GM18868 (cell line): ENCODE results near the gene SDK2.

Source experiments
- ATAC-seq: cut with Tn5 transposase; IDR thresholded peaks from one replicate; pipeline ENCODE4 v1.9.1; 2021; ENCODE audit warnings: mild to moderate bottlenecking, moderate library complexity; ENCODE audit not compliant: unreplicated experiment

SDK2 gene

GRCh38 chr17:73634629-73635028 lies 9.6 kb downstream of the SDK2 start:
- ATAC-seq: no peak

- ATAC-seq: no peak
These were observed 10.5 kb downstream of the SDK2 start for GRCh38 chr17:73633736-73634135.

DNA sequence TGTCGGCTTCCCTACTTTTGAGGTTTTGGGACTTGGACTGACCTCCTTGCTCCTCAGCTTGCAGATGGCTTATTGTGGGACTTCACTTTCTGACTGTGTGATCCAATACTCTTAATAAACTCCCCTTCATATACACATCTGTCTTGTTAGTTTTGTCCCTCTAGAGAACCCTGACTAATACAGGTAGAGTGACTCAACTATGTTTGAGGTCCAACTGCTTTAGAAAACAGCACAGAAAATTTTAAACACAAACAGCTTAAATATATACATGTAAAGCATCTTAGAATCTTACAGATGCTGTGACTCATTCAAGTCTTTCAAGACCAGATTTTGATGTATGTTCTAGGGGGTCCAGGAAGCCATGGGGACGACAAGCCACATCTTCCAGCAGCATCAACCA lies 11.7 kb downstream of the SDK2 start:
- no peak for ATAC-seq

- ATAC-seq: no peak
These were observed 13.2 kb downstream of the SDK2 start for GRCh38 chr17:73630965-73631595.

DNA sequence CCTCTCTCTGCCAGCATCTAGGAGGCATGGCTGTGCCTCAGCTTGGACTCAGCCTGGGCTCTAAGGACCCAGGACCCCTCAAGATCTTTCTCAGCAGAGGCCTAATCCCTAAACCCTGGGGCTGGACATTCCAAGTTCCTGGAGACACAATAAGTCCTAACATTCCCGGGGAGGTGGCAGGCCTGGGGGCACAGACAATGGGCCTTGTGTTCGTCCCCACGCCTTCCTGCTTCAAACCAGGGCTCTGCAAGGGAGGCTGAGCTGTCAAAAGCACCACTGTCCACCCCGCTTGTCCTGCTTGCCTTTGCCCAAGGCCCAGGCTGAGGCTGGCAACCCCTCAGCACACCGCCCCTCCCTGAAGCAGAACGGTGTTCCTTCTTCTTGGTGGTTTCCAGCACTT lies 13.7 kb downstream of the SDK2 start:
- ATAC-seq: no peak

- ATAC-seq: no peak
These were observed 15.3 kb downstream of the SDK2 start for GRCh38 chr17:73628642-73629552.

DNA sequence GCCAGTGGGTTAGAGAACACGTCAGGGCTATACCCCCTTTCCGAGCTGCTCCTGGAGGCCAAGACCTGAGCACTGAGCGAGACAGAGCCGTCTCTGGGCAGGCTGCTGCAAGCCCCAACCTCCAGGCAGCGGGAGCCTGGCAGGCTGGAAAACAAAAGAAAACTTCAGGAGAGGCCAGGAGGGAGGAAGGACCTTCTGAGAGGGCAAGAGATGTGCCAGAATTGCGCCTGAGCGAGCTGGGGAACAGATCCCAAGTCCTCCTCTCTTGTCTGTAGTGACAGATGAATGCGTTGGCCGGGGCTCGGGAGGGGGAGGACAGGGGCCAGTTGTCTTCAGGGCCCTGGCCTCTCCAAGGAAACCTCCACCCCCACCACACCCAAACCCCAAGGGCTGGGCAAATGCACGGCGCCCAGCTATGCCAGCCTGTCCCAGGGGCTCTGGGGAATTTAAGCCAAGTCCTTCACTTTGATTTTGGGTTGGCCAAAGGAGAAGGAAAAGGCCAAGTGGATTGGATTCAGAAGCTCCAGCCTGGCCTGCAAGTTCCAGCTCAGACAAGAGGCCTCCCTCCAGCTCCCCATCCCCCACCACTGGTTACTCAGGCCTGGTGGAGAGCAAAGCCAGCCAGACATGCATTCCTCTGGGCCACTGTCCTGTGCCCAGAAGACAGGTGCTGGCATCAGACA lies 18.1 kb downstream of the SDK2 start:
- no peak for ATAC-seq

GRCh38 chr17:73625006-73625405 lies 19.2 kb downstream of the SDK2 start:
- no peak for ATAC-seq

DNA sequence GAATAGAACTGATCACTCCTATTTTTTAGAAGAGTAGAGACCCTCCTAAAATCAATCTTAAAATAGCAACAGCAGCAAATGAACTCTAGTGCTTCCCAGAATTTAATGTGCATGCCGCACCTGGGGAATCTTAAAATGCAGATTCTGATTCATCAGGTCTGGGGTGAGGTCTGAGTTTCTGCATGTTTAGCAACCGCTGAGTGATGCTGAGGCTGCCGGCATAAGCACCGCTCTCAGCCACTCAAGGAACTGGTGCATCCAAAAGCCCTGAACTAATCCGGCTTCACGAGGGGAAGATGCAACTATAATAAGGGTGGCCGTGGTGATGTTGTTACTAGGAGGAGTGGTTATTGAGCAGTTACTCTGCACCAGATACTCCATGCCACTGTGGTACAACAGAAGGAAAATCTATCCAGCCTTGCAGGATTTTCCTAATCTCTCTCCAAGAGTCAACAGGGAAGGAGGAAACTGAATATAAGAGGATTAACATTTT lies 19.7 kb downstream of the SDK2 start:
- ATAC-seq: no peak

- no peak for ATAC-seq
These were observed 20.4 kb downstream of the SDK2 start for GRCh38 chr17:73623818-73624217.

- no peak for ATAC-seq
These were observed 21.0 kb downstream of the SDK2 start for GRCh38 chr17:73623247-73623646.

GRCh38 chr17:73622381-73622780 lies 21.9 kb downstream of the SDK2 start:
- no peak for ATAC-seq

DNA sequence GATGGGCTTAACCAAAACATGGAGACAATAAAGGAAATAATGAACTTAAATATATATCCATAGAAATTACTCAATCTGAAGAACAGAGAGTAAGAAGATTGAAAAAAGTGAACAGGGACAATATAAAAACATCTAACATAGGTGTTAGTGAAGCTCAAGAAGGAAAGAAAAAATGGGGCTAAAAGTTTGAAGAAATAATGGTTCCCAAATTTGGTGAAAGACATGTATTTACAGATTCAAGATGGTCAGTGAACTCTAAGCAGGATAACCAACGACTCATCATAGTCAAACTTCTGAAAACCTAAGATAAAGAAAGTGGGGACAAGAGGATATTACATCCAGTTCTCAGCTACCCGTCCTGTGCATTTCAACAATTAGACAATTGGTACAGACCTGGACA lies 22.6 kb downstream of the SDK2 start:
- ATAC-seq: no peak

- no peak for ATAC-seq
These were observed 23.8 kb downstream of the SDK2 start for GRCh38 chr17:73620414-73620813.

DNA sequence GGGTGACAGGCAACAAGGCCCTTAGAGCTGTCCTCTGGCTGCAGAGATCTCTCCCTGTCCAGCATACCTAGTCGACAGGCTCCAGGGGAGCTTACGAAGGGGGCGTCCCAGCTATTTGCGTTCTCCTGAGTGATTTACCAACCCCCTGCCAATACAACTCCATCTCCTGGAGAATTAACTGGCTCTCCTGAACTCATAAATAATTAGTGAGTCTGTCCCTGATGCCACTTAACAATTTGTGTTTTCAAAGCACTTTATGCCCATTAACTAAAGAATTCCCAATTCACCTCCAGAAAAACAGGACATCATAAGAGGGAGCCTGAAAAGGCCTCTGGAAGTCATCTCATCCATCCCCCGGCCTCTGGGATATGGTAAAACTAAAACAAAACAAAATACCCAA lies 26.7 kb downstream of the SDK2 start:
- ATAC-seq: no peak

GRCh38 chr17:73616873-73617404 lies 27.3 kb downstream of the SDK2 start:
- ATAC-seq: no peak

DNA sequence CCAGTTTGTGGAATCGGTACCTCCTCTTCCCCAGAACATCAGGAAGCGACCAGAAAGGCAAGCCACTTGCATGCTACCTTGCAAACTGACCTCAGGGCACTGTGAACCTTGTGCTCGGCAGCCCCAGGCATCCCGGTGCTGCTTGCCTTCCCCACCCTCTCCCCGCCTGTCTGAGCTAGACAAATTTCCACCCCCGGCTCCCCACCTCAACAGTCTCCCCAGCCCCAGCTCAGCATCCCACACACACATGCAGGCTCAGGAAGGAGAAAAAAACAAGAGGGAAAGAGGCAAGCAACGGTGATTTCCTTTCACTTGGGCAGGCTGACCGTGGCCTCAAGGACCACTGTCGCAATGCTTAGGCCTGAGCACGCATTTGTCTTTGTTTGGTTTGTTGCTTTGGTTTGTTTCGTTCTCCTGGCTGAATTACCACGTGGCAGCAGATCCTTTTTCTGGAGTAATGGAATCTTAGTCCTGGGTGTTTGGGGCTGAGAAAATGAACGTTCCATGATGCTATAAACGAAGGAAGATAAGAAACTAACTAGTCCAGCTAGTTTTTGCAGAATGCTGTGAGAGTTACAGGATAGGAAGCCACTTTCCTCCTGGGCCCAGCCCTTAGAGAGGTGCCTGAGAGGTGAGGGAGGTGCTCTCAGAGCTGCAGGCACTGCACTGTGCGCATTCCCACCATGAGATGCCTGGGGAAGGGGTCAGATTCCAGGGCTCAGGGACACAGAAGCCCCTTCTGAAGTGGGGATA lies 27.9 kb downstream of the SDK2 start:
- no peak for ATAC-seq

GRCh38 chr17:73614256-73614655 lies 30.0 kb downstream of the SDK2 start:
- ATAC-seq: no peak

DNA sequence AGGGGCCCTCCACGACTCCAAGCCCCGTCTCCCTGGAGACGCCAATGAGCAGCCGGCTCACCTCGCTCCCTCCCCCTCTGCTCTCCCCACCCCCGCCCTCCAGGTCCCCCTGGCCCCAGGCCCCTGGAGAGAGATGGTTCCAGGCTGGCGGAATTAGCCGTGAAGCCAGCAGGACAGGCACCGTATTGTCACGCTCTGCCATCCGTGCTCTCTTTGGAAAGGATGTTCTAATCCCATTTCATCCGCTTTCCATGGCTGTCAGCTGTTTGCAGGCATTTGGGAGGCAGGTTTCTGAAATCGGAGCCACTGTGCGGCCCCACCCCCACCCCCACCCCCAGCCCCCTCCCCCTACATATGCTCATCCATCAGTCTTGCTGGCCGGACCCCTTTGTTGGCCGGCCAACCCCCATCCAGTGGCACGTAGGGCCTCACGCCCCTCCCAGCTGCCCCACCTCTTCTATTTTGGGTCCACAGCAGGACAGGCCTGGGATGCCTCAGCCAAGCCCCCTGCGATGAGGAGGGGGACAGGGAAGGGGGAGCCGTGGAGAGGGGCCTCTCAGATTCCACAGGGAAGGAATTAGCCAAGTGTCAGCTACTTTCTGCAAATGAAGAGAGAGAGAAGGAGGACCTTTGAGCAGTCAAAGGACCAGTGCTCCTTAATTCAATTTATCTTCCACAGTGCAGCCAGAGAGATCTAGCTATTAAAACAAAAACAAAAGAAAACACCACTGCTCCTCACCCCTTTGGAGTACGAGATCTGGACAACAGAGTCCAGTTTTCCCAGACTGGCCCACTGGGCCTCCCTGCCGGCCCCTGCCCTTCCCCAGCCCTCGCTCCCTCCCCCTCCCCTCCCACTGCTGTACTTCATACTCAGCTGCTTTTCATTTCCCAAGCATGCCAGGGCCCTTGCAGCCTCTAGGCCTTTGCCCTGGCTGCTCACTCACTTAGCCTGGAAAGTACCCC lies 30.7 kb downstream of the SDK2 start:
- no peak for ATAC-seq
